NCI-H1092 treated with DMSO at 0.1 percent for 48 hours (cell line): Measurements from ENCODE around the gene ZNF584.
"Not testable (repeated sequence)": the region's sequence is repeated elsewhere in the genome, so short reads cannot be mapped to it uniquely, and the experiment has no call there.

Experiments
- DNase-seq: peaks from one replicate; lab custom pipeline; 2025; lab: John Stamatoyannopoulos, UW

ZNF584 gene

GRCh38 chr19:58403920-58404478 is 4.5 kb upstream of the ZNF584 start:
- DNase-seq = not testable (repeated sequence)

- no peak for DNase-seq
Measured at GRCh38 chr19:58406818-58407657, 1.4 kb upstream of the ZNF584 start.

- no peak for DNase-seq
Measured at GRCh38 chr19:58407658-58408151, 744 bp upstream of the ZNF584 start.

GRCh38 chr19:58409010-58409790 is 751 bp downstream of the ZNF584 start:
- peak; percentile 23 for DNase-seq

- DNase-seq = no peak
Measured at GRCh38 chr19:58416604-58417003, 8.2 kb downstream of the ZNF584 start.

- DNase-seq = no peak
Measured at GRCh38 chr19:58417071-58417470, 8.6 kb downstream of the ZNF584 start.

GRCh38 chr19:58428617-58429016 is 20.2 kb downstream of the ZNF584 start:
- no peak for DNase-seq

- DNase-seq = no peak
Measured at GRCh38 chr19:58429745-58430144, 21.3 kb downstream of the ZNF584 start.

GRCh38 chr19:58434217-58434616 is 25.8 kb downstream of the ZNF584 start:
- DNase-seq = no peak

GRCh38 chr19:58439576-58440554 is 31.4 kb downstream of the ZNF584 start, which contains the start of gene ZNF132:
TSS of gene ZNF132 (minus strand) at chr19:58440153. CDS start at chr19:58439821, 332 bp downstream.
- peak; percentile 94 for DNase-seq

GRCh38 chr19:58440556-58440955 is 32.1 kb downstream of the ZNF584 start:
- DNase-seq = no peak

- DNase-seq = not testable (repeated sequence)
Measured at GRCh38 chr19:58442986-58443385, 34.5 kb downstream of the ZNF584 start.

GRCh38 chr19:58448860-58449259 is 40.4 kb downstream of the ZNF584 start:
- DNase-seq = not testable (repeated sequence)

GRCh38 chr19:58449980-58450379 is 41.5 kb downstream of the ZNF584 start:
- not testable (repeated sequence) for DNase-seq

GRCh38 chr19:58450856-58451357 is 42.5 kb downstream of the ZNF584 start:
- DNase-seq = peak; percentile 51

GRCh38 chr19:58451358-58452101 is 43.1 kb downstream of the ZNF584 start, which contains the start of gene ZNF324B:
TSS of gene ZNF324B (plus strand) at chr19:58451622. CDS start at chr19:58453702, 2,080 bp downstream.
- peak; percentile 93 for DNase-seq

- DNase-seq = no peak
Measured at GRCh38 chr19:58453743-58454142, 45.3 kb downstream of the ZNF584 start.

GRCh38 chr19:58455306-58455705 is 46.9 kb downstream of the ZNF584 start:
- DNase-seq = no peak

- no peak for DNase-seq
Measured at GRCh38 chr19:58456111-58456510, 47.7 kb downstream of the ZNF584 start.

- DNase-seq = no peak
Measured at GRCh38 chr19:58460039-58460438, 51.6 kb downstream of the ZNF584 start.
